GM12892 (cell line): ENCODE measurements around the gene SLC35F6.

ENCODE experiments used
- POLR2A ChIP-seq: IDR thresholded peaks from 2 replicates; pipeline ENCODE4 v1.6.1; 2011; ENCODE audit warnings: low read depth, low read length, control low read depth
- POLR2AphosphoS5 ChIP-seq: IDR thresholded peaks from 2 replicates; pipeline ENCODE4 v1.6.1; 2011; ENCODE audit warnings: low read depth, low read length, control low read depth
- TAF1 ChIP-seq: IDR thresholded peaks from 2 replicates; pipeline ENCODE4 v1.6.1; 2011; ENCODE audit warnings: low read depth, mild to moderate bottlenecking, control low read depth, low read length, borderline replicate concordance

GRCh38 chr2:26743852-26744251, 20.2 kb upstream of the SLC35F6 start:
- no peak for TF ChIP-seq POLR2A
- TF ChIP-seq POLR2AphosphoS5: no peak
- TF ChIP-seq TAF1: no peak
